ENCODE measurements around the gene C2CD2L.

Gene C2CD2L

DNA sequence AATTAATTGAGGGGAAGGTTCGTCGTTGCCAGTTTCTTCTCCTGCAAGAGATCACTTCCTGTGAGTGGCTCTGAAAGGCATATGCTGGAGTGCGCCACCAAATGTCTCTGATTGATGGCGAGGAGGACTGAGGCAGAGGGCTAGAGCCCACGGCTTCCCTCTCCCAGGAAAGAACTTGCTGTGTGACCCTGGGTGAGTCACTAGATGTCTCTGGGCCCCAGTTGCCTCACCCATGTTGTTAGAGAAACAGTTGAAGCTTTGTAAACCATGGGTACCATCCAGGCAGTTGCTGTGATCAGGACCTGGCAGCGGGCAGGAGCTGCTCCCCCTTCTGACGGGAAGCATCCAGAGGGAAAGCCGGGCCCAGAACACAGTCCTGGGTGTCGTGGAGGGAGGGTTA lies 44.9 kb downstream of the C2CD2L start:
- Histone ChIP-seq H3K4me3 (IDR thresholded peaks at IDR 0.05; ENCODE audit: insufficient read depth, low read depth, low read length) (no peak overlapping the region), H2AFZ (ENCODE audit: low read depth) (no peak overlapping the region), H3K27me3 (ENCODE audit: insufficient read depth, low read depth) (peaks cover 22% of the 10 kb centered on the region), H3K79me2 (ENCODE audit: insufficient read depth, low read depth) (no peaks in the 10 kb centered on the region), H3K36me3 (ENCODE audit: insufficient read depth) (no peaks in the 10 kb centered on the region), H3K27ac (no peak overlapping the region), H3K9ac (no peak overlapping the region), H3K4me1 (ENCODE audit: low read depth, poor library complexity, severe bottlenecking) (no peaks in the 10 kb centered on the region), H4K20me1 (ENCODE audit: insufficient read depth) (no peaks in the 10 kb centered on the region), H3K4me2 (no peak overlapping the region)
- TF ChIP-seq CTCF (conservative IDR thresholded peaks at IDR 0.05; ENCODE audit: low read depth, low read length) = no peak

DNA sequence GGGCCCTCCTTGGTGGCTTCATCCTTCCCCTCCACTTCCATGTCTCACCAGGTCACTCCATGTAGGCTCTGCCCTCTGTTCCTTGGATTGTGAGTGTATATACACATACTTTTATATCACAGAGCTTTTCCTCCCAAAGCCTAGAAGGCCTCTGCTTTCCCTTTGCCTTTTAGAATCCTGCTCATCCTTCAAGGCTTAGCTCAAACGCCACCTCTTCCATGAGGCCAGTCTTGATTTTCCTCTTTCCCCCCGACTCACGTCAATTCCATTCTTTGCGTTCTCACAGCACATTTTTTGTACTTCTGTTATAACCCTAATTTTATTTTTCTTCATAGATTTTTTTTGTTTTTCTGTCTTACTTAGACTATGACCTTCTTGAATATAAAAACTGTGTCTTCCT lies 45.5 kb downstream of the C2CD2L start:
- Histone ChIP-seq H3K4me1 (ENCODE audit: low read depth, poor library complexity, severe bottlenecking) (no peaks in the 10 kb centered on the region), H3K79me2 (ENCODE audit: insufficient read depth, low read depth) (no peaks in the 10 kb centered on the region), H3K4me3 (IDR thresholded peaks at IDR 0.05; ENCODE audit: insufficient read depth, low read depth, low read length) (no peak overlapping the region), H3K27me3 (ENCODE audit: insufficient read depth, low read depth) (peaks cover 19% of the 10 kb centered on the region), H3K4me2 (no peak overlapping the region), H3K9ac (no peak overlapping the region), H3K36me3 (ENCODE audit: insufficient read depth) (no peaks in the 10 kb centered on the region), H2AFZ (ENCODE audit: low read depth) (no peak overlapping the region), H3K27ac (no peak overlapping the region), H4K20me1 (ENCODE audit: insufficient read depth) (no peaks in the 10 kb centered on the region)
- TF ChIP-seq CTCF (conservative IDR thresholded peaks at IDR 0.05; ENCODE audit: low read depth, low read length) = no peak

GRCh38 chr11:119153049-119153818 lies 46.1 kb downstream of the C2CD2L start:
- Histone ChIP-seq H3K36me3 (ENCODE audit: insufficient read depth) (no peaks in the 10 kb centered on the region), H3K4me1 (ENCODE audit: low read depth, poor library complexity, severe bottlenecking) (no peaks in the 10 kb centered on the region)

DNA sequence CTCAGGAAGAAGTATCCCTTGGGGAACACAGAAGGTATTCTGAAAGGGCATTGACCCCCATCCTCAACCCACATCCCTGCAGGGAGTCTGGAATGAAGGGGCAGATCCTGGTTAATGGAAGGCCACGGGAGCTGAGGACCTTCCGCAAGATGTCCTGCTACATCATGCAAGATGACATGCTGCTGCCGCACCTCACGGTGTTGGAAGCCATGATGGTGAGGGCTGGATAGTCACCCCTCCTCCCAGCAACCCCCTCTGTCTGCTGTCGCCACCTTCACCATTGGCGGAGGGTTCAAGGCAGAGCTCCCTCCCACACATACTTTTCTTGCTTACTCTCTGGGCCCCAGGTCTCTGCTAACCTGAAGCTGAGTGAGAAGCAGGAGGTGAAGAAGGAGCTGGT lies 47.0 kb downstream of the C2CD2L start:
- Histone ChIP-seq H3K4me1 (ENCODE audit: low read depth, poor library complexity, severe bottlenecking) (no peaks in the 10 kb centered on the region), H3K27ac (no peak overlapping the region), H3K27me3 (ENCODE audit: insufficient read depth, low read depth) (peaks cover 19% of the 10 kb centered on the region), H3K79me2 (ENCODE audit: insufficient read depth, low read depth) (no peaks in the 10 kb centered on the region), H3K4me2 (no peak overlapping the region), H2AFZ (ENCODE audit: low read depth) (no peak overlapping the region), H3K4me3 (IDR thresholded peaks at IDR 0.05; ENCODE audit: insufficient read depth, low read depth, low read length) (no peak overlapping the region), H4K20me1 (ENCODE audit: insufficient read depth) (no peaks in the 10 kb centered on the region), H3K9ac (no peak overlapping the region), H3K36me3 (ENCODE audit: insufficient read depth) (no peaks in the 10 kb centered on the region)
- no peak for TF ChIP-seq CTCF (conservative IDR thresholded peaks at IDR 0.05; ENCODE audit: low read depth, low read length)

More at GRCh38 chr11:119153049-119153818, 46.1 kb downstream of the C2CD2L start:
- no peak overlapping the region for H3K4me3 ChIP-seq (IDR thresholded peaks at IDR 0.05; ENCODE audit: insufficient read depth, low read depth, low read length)
- H3K79me2 ChIP-seq (ENCODE audit: insufficient read depth, low read depth) = no peaks in the 10 kb centered on the region
- no peak overlapping the region for H3K9ac ChIP-seq
- no peak overlapping the region for H3K4me2 ChIP-seq
- no peak for TF ChIP-seq CTCF (conservative IDR thresholded peaks at IDR 0.05; ENCODE audit: low read depth, low read length)
- no peak overlapping the region for H3K27ac ChIP-seq
- no peaks in the 10 kb centered on the region for H4K20me1 ChIP-seq (ENCODE audit: insufficient read depth)
- no peak overlapping the region for H2AFZ ChIP-seq (ENCODE audit: low read depth)
- H3K27me3 ChIP-seq (ENCODE audit: insufficient read depth, low read depth) = peaks cover 19% of the 10 kb centered on the region

Measured in KMS-11 (cell line).